Upper lobe of left lung (tissue), 6 donors: Measurements from ENCODE around the gene ALS2. TPM values are rescaled to one million over a fixed set of nuclear protein-coding genes. Genes with fewer than 3 reads are reported as not detected.
"Not testable (repeated sequence)": the region's sequence is repeated elsewhere in the genome, so short reads cannot be mapped to it uniquely, and the experiment has no call there.

ENCODE experiments used
- ATAC-seq, 2 donors: fragments of 200-7000 bp; cut with Tn5 transposase; one replicate each; pipeline ENCODE4 v1.9.1; 2022; ENCODE audit warnings: mild to moderate bottlenecking in 2 of 2, moderate library complexity in 2 of 2; ENCODE audit not compliant: low FRiP score in 2 of 2
- DNase-seq, 2 donors: peaks; one replicate each; pipeline ENCODE4 v3.0.0-alpha.2; 2019 to 2020
- H3K27ac ChIP-seq, 4 donors: fragments of 200-600 bp; sonication (generic); one replicate each; pipeline ENCODE4 v1.5.1; 2016 to 2019
- H3K27me3 ChIP-seq, 4 donors: fragments of 200-600 bp; sonication (generic); one replicate each; pipeline ENCODE4 v1.5.1; 2017 to 2019
- H3K36me3 ChIP-seq, 4 donors: fragments of 200-600 bp; sonication (generic); one replicate each; pipeline ENCODE4 v1.5.1; 2016 to 2019
- H3K4me1 ChIP-seq, 4 donors: fragments of 200-600 bp; sonication (generic); one replicate each; pipeline ENCODE4 v1.5.1; 2018 to 2019
- H3K4me3 ChIP-seq, 4 donors: fragments of 200-600 bp; sonication (generic); one replicate each; pipeline ENCODE4 v1.5.1; 2017 to 2019; ENCODE audit warnings: mild to moderate bottlenecking in 2 of 4, moderate library complexity in 1 of 4
- H3K9me3 ChIP-seq, 4 donors: fragments of 200-600 bp; sonication (generic); one replicate each; pipeline ENCODE4 v1.5.1; 2018 to 2019
- EP300 ChIP-seq, 4 donors: sonication (generic); formaldehyde crosslinking; IDR thresholded peaks; one replicate each; pipeline ENCODE4 v1.5.1; 2017; ENCODE audit warnings: antibody characterized with exemption in 4 of 4, control low read depth in 2 of 4
- POLR2A ChIP-seq, 4 donors: fragments of 450-650 bp; IDR thresholded peaks; one replicate each; pipeline ENCODE4 v1.5.1; 2016 to 2017; ENCODE audit warnings: antibody characterized with exemption in 4 of 4, mild to moderate bottlenecking in 2 of 4
- POLR2AphosphoS5 ChIP-seq, 2 donors: sonication (generic); formaldehyde crosslinking; IDR thresholded peaks; one replicate each; pipeline ENCODE4 v1.5.1; 2017; ENCODE audit warnings: antibody characterized with exemption in 2 of 2
- WGBS, 2 donors: methylation state at CpG; one replicate each; pipeline ENCODE4 v1.1.5; 2017 to 2018; 5-methylcytosine and 5-hydroxymethylcytosine counted together
- total RNA-seq, 6 donors: library from RNA; depleted of rRNA in 4 of 6; stranded (reverse); fragments of >200 nt in 4 of 6; gene quantifications; one replicate each; pipeline versions ENCODE4 v1.1.0 to v1.2.1, GENCODE V29; 2016 to 2021
- TF ChIP-seq, protein P1 (sequence below), 6 experiments: fragments of 450-650 bp in 4 of 6; fragments of 200-600 bp in 2 of 6; sonication (generic) in 2 of 6; IDR thresholded peaks; one replicate each; pipeline ENCODE4 v1.5.1; 2016 to 2019; ENCODE audit warnings: antibody characterized with exemption in 6 of 6
- donor health status: DM: no; HTN: no; CAD: no; lungs with moderate emphysema.
- donor health status: DM: no; HTN: yes; CAD: no; lungs with severe emphysema.

ALS2 gene
- total RNA-seq, 6 donors from 2014 or later = 16.5 to 27.8 (median 22.7) TPM

DNA sequence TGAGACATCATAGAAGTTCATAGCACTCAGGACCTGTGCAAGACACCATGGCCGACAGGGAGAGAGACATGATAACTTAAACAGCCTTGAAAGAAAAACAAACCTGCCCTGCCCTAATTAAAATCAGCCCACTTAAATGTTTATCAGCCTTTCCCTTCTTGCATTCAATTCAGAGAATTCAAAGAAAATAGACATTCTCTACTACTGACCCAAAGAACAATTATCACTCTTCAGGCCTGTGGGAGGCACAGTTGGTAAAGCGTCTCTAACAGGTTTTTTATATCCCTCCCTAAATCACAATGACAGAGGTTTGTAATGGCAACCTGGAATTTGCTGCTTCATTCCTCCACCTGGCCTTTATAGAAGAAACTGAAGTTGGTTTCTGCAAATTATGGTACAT is 27.3 kb upstream of the ALS2 start:
- Histone ChIP-seq H3K4me1 (peaks cover 0 to 4% (median 0%) of the 10 kb centered on the region in 4 donors), H3K9me3 (no peaks in the 10 kb centered on the region), H3K27ac (no peak overlapping the region), H3K27me3 (no peaks in the 10 kb centered on the region), H3K36me3 (no peaks in the 10 kb centered on the region), H3K4me3 (no peak overlapping the region)
- ATAC-seq (no peak), DNase-seq (no peak)
- TF ChIP-seq POLR2AphosphoS5 (IDR thresholded peaks at IDR 0.05) (no peak), POLR2A (IDR thresholded peaks at IDR 0.05) (no peak), EP300 (IDR thresholded peaks at IDR 0.05) (no peak)
- TF ChIP-seq, protein P1, sequence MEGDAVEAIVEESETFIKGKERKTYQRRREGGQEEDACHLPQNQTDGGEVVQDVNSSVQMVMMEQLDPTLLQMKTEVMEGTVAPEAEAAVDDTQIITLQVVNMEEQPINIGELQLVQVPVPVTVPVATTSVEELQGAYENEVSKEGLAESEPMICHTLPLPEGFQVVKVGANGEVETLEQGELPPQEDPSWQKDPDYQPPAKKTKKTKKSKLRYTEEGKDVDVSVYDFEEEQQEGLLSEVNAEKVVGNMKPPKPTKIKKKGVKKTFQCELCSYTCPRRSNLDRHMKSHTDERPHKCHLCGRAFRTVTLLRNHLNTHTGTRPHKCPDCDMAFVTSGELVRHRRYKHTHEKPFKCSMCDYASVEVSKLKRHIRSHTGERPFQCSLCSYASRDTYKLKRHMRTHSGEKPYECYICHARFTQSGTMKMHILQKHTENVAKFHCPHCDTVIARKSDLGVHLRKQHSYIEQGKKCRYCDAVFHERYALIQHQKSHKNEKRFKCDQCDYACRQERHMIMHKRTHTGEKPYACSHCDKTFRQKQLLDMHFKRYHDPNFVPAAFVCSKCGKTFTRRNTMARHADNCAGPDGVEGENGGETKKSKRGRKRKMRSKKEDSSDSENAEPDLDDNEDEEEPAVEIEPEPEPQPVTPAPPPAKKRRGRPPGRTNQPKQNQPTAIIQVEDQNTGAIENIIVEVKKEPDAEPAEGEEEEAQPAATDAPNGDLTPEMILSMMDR (IDR thresholded peaks at IDR 0.05) = no peak
- 63 to 78% methylated on average over 2 of the region's 2 CpGs for WGBS, 2 donors

DNA sequence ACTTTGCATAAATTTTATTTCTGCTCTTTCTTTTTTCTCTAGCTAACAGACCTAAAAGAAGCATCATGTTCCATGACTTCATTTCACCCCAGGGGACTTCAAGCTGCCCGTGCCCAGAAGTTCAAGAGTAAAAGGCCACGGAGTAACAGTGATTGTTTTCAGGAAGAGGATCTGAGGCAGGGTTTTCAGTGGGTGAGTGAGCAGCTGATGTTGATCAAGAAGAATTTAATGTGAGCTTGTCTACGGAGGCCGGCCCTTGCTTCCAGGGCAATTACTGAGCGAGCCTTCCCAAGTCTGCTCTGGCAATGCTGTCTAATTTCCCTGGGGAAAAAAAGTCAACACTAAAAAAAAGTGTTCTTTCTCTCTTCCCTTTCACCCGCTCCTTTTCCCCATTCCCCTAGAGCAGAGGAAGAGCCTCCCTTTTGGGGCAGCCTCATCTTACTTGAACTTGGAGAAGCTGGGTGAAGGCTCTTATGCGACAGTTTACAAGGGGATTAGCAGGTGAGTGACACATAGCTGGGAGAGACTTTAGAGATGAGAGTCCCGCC is 26.8 kb upstream of the ALS2 start:
- Histone ChIP-seq H3K36me3 (no peaks in the 10 kb centered on the region), H3K9me3 (no peaks in the 10 kb centered on the region), H3K4me3 (no peak overlapping the region), H3K27me3 (no peaks in the 10 kb centered on the region), H3K27ac (no peak overlapping the region), H3K4me1 (peaks cover 0 to 4% (median 0%) of the 10 kb centered on the region in 4 donors)
- DNase-seq (no peak), ATAC-seq (peak in 1 of 2 donors; percentile 89)
- TF ChIP-seq EP300 (IDR thresholded peaks at IDR 0.05) (no peak), POLR2AphosphoS5 (IDR thresholded peaks at IDR 0.05) (no peak), POLR2A (IDR thresholded peaks at IDR 0.05) (no peak)
- TF ChIP-seq, protein P1 (IDR thresholded peaks at IDR 0.05) = no peak
- 50 to 55% methylated on average over 8 of the region's 8 CpGs for WGBS, 2 donors

DNA sequence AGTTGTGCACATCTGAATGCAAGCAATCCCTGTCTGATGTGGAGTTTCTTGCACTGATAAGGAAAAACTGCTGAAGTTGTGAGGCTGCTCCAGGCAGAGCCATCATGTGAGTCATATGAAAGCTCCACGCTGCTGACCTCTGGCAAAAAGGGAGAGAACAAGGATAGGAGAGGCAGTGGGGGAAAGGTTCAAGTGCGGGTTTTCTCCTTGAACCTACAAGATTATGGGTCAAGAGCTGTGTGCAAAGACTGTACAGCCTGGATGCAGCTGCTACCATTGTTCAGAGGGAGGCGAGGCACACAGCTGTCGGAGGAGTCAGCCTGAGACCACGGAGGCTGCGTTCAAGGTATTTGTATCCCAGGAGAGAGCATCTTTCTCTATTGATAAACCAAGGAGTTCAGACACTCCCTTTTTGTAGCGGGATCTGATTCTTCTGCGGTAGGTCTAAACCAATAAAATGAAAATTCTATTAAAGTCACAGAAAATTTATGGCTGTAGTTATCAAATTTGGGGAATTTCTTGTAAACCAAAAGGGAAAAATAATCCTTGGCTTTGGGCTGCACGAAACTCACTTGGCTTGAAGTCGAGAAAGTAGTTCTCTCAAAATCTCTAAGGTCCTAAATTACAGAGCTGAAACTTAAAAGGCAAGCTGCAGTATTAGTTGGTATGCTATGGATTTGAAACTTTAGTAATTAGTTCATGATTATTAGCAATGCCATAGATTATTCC is 25.9 kb upstream of the ALS2 start, which contains the start of gene CDK15:
CDK15 (plus strand) TSS at position 96 of the 729 bp plus-strand sequence; CDS start at position 224, 128 bp downstream.
- H3K4me3 ChIP-seq = no peak within 1 kb of the TSS
- H3K27me3 ChIP-seq = no peaks in the 10 kb centered on the region
- DNase-seq (no peak), ATAC-seq (peak in 1 of 2 donors; percentile 75)
- no peaks in the 10 kb centered on the region for H3K9me3 ChIP-seq
- H3K36me3 ChIP-seq = no peaks in the 10 kb centered on the region
- H3K4me1 ChIP-seq = peaks cover 0 to 4% (median 0%) of the 10 kb centered on the region in 4 donors
- no peak for TF ChIP-seq POLR2A (IDR thresholded peaks at IDR 0.05)
- TF ChIP-seq, protein P1 (IDR thresholded peaks at IDR 0.05) = no peak
- no peak for TF ChIP-seq POLR2AphosphoS5 (IDR thresholded peaks at IDR 0.05)
- H3K27ac ChIP-seq = no peak within 1 kb of the TSS
- 61 to 67% methylated on average over 10 of the region's 10 CpGs for whole genome bisulfite sequencing, 2 donors

DNA sequence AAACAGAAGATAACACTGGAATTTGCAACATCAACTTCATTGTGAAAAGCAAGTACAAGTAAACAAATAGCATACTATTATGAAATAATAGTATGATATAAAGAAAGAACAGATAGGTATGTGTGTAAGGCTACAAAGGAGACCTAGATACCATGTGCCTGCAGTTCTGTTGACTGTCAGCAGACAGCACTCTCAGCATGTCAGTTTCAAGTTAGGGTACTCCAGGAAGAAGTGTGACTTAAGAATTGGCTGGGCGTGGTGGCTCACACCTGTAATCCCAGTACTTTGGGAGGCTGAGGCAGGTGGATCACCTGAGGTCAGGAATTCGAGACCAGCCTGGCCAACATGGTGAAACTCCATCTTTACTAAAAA is 18.2 kb upstream of the ALS2 start:
- H3K36me3 ChIP-seq, H3K27ac ChIP-seq, H3K4me1 ChIP-seq, DNase-seq, H3K27me3 ChIP-seq, H3K9me3 ChIP-seq, H3K4me3 ChIP-seq, ATAC-seq: not testable (repeated sequence)
- WGBS, 2 donors = 80 to 89% methylated on average over 2 of the region's 2 CpGs

DNA sequence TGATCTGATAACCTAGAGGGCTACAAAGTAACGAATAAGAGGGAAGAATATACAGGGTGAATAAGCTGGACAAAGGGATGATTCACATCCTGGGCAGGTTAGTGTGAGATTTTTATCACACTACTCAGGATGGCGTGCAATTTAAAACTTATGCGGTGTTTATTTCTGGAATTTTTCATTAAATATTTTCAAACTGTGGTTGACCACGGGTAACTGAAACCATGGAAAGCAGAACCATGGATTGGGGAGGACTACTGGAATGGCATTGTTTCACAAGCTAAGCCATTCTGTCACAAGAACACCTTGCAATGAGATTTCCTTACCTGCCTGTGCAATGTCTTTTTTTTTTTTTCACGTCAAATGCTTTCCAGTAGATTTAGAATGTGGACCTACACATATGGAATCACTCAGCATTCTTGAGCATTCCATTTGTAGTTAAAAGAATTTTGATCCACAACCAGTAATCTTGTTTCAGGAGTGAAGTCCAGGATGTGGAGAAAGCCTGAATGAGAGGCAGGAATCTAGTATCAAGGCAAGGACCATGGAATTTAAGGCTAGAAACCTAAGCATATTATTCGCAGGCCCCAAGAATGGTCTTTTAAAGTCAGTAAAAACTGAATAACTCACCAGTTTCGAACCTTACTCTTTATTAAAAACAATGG is 17.6 kb upstream of the ALS2 start:
- WGBS, 2 donors = 70 to 71% methylated on average over 7 of the region's 7 CpGs
- no peaks in the 10 kb centered on the region for H3K27me3 ChIP-seq
- DNase-seq (no peak), ATAC-seq (no peak)
- no peaks in the 10 kb centered on the region for H3K9me3 ChIP-seq
- no peaks in the 10 kb centered on the region for H3K36me3 ChIP-seq
- H3K27ac ChIP-seq = no peak overlapping the region
- TF ChIP-seq POLR2AphosphoS5 (IDR thresholded peaks at IDR 0.05) (no peak), EP300 (IDR thresholded peaks at IDR 0.05) (no peak), POLR2A (IDR thresholded peaks at IDR 0.05) (no peak)
- TF ChIP-seq, protein P1 (IDR thresholded peaks at IDR 0.05) = no peak
- no peaks in the 10 kb centered on the region for H3K4me1 ChIP-seq
- H3K4me3 ChIP-seq = no peak overlapping the region
